WTC11 (cell line): Measurements from ENCODE around the gene ILK. TPM values are rescaled to one million over a fixed set of nuclear protein-coding genes. Genes with fewer than 3 reads are reported as not detected.

Source experiments
- ATAC-seq: fragments of 200-7000 bp; cut with Tn5 transposase; 2 replicates; pipeline ENCODE4 v1.10.0; 2021; ENCODE audit warnings: mild to moderate bottlenecking, moderate library complexity
- CTCF ChIA-PET: fragments of 300-600 bp; sonication (Branson Sonifier 250); formaldehyde crosslinking; loops from one replicate; lab custom pipeline; 2021; ENCODE audit warnings: antibody characterized with exemption; lab: Charles Lee
- POLR2A ChIA-PET: fragments of 350-600 bp; sonication (Branson Sonifier 250); formaldehyde crosslinking; loops from one replicate; lab custom pipeline; 2021; ENCODE audit warnings: antibody characterized with exemption; lab: Charles Lee
- DNase-seq: peaks from one replicate; pipeline ENCODE4 v3.0.0; 2021; ENCODE audit warnings: low spot score
- H3K27ac Mint-ChIP-seq: 2 replicates; pipeline ENCODE4 v1.8.0; 2021; ENCODE audit warnings: mixed read lengths
- H3K27me3 Mint-ChIP-seq: 2 replicates; pipeline ENCODE4 v1.8.0; 2021; ENCODE audit warnings: low read depth, mild to moderate bottlenecking, moderate library complexity, mixed read lengths
- H3K36me3 Mint-ChIP-seq: 2 replicates; pipeline ENCODE4 v1.8.0; 2021; ENCODE audit warnings: mixed read lengths
- H3K4me1 Mint-ChIP-seq: 2 replicates; pipeline ENCODE4 v1.8.0; 2022; ENCODE audit warnings: mixed read lengths
- H3K4me3 Mint-ChIP-seq: 2 replicates; pipeline ENCODE4 v1.8.0; 2021; ENCODE audit warnings: mild to moderate bottlenecking, moderate library complexity, mixed read lengths
- H3K9me3 Mint-ChIP-seq: 2 replicates; pipeline ENCODE4 v1.8.0; 2021; ENCODE audit warnings: mixed read lengths
- ATF1 ChIP-seq: sonication (generic); formaldehyde crosslinking; IDR thresholded peaks from 2 replicates; pipeline ENCODE4 v1.8.1; 2023; ENCODE audit warnings: mild to moderate bottlenecking, moderate library complexity, missing genetic modification reagents
- ATF2 ChIP-seq: sonication (generic); formaldehyde crosslinking; IDR thresholded peaks from 2 replicates; pipeline ENCODE4 v1.8.1; 2022; ENCODE audit warnings: low read depth, missing genetic modification reagents, borderline replicate concordance
- CBFB ChIP-seq: sonication (generic); formaldehyde crosslinking; IDR thresholded peaks from 2 replicates; pipeline ENCODE4 v1.8.1; 2022; ENCODE audit warnings: mild to moderate bottlenecking, low read depth, missing genetic modification reagents
- FOXJ3 ChIP-seq: sonication (generic); formaldehyde crosslinking; IDR thresholded peaks from 2 replicates; pipeline ENCODE4 v1.9.0; 2021; ENCODE audit warnings: missing genetic modification reagents, mild to moderate bottlenecking, borderline replicate concordance
- JAZF1 ChIP-seq: fragments of 250-450 bp; sonication (Bioruptor Pico); IDR thresholded peaks from 2 replicates; pipeline ENCODE4 v1.9.0; 2021; ENCODE audit warnings: moderate library complexity, mild to moderate bottlenecking, inconsistent platforms
- JUN ChIP-seq: sonication (generic); formaldehyde crosslinking; IDR thresholded peaks from 2 replicates; pipeline ENCODE4 v1.8.0; 2023; ENCODE audit warnings: mild to moderate bottlenecking, missing genetic modification reagents
- NFYB ChIP-seq: sonication (generic); formaldehyde crosslinking; conservative IDR thresholded peaks from 2 replicates; pipeline ENCODE4 v1.8.0; 2022; ENCODE audit warnings: low read depth, missing genetic modification reagents
- RELA ChIP-seq: sonication (generic); formaldehyde crosslinking; IDR thresholded peaks from 2 replicates; pipeline ENCODE4 v1.8.1; 2022; ENCODE audit warnings: missing genetic modification reagents, mild to moderate bottlenecking, borderline replicate concordance
- USF1 ChIP-seq: sonication (generic); formaldehyde crosslinking; IDR thresholded peaks from 2 replicates; pipeline ENCODE4 v1.8.0; 2022; ENCODE audit warnings: mild to moderate bottlenecking, missing genetic modification reagents
- ZNF121 ChIP-seq: sonication (generic); formaldehyde crosslinking; IDR thresholded peaks from 2 replicates; pipeline ENCODE4 v1.8.0; 2023; ENCODE audit warnings: missing genetic modification reagents
- ZNF138 ChIP-seq: sonication (generic); formaldehyde crosslinking; conservative IDR thresholded peaks from 2 replicates; pipeline ENCODE4 v1.8.1; 2022; ENCODE audit warnings: mild to moderate bottlenecking, moderate library complexity, missing genetic modification reagents
- ZNF263 ChIP-seq: sonication (generic); formaldehyde crosslinking; IDR thresholded peaks from 2 replicates; pipeline ENCODE4 v1.8.1; 2022; ENCODE audit warnings: low read depth, mild to moderate bottlenecking, moderate library complexity, missing genetic modification reagents
- ZNF317 ChIP-seq: sonication (generic); formaldehyde crosslinking; IDR thresholded peaks from 2 replicates; pipeline ENCODE4 v1.8.1; 2023; ENCODE audit warnings: low read depth, mild to moderate bottlenecking, moderate library complexity, missing genetic modification reagents, borderline replicate concordance
- ZNF396 ChIP-seq: fragments of 250-450 bp; sonication (Bioruptor Pico); IDR thresholded peaks from 2 replicates; pipeline ENCODE4 v1.8.0; 2021; ENCODE audit warnings: mild to moderate bottlenecking, moderate library complexity, borderline replicate concordance
- ZNF416 ChIP-seq: fragments of 250-450 bp; sonication (Bioruptor Pico); IDR thresholded peaks from 2 replicates; pipeline ENCODE4 v1.9.0; 2021; ENCODE audit warnings: mild to moderate bottlenecking, inconsistent platforms
- ZSCAN18 ChIP-seq: fragments of 250-450 bp; sonication (Bioruptor Pico); IDR thresholded peaks from 2 replicates; pipeline ENCODE4 v2.1.2; 2022; ENCODE audit warnings: mild to moderate bottlenecking, moderate library complexity
- total RNA-seq: library from RNA; stranded (reverse); gene quantifications from 3 replicates; pipeline ENCODE4 v1.2.3, GENCODE V29; 2021
- TF ChIP-seq, protein P1 (sequence below): sonication (generic); formaldehyde crosslinking; IDR thresholded peaks from 2 replicates; pipeline ENCODE4 v1.8.0; 2023; ENCODE audit warnings: missing genetic modification reagents, mild to moderate bottlenecking, borderline replicate concordance
- TF ChIP-seq, protein P2 (sequence below): sonication (generic); formaldehyde crosslinking; IDR thresholded peaks from 2 replicates; pipeline ENCODE4 v1.8.1; 2023; ENCODE audit warnings: mild to moderate bottlenecking, missing genetic modification reagents
- TF ChIP-seq, protein P3 (sequence below): sonication (generic); formaldehyde crosslinking; IDR thresholded peaks from 2 replicates; pipeline ENCODE4 v1.8.1; 2022; ENCODE audit warnings: missing genetic modification reagents, borderline replicate concordance
- TF ChIP-seq, protein P4 (sequence below): sonication (generic); formaldehyde crosslinking; IDR thresholded peaks from 2 replicates; pipeline ENCODE4 v1.8.1; 2022; ENCODE audit warnings: mild to moderate bottlenecking, missing genetic modification reagents, moderate library complexity, borderline replicate concordance
- TF ChIP-seq, protein P5 (sequence below): fragments of 200-600 bp; IDR thresholded peaks from 2 replicates; pipeline ENCODE4 v1.8.0; 2022; ENCODE audit warnings: antibody characterized with exemption

The ILK gene
- total RNA-seq, 1 experiment from 2014 or later = 97.7 TPM

GRCh38 chr11:6559369-6559768 lies 44.2 kb upstream of the ILK start (continued):
- no peak for TF ChIP-seq RELA (CRISPR knock-in tag)
- no peak for TF ChIP-seq ZNF317 (CRISPR knock-in tag)
- no peak for TF ChIP-seq NFYB (CRISPR knock-in tag)
- TF ChIP-seq JAZF1 (CRISPR knock-in tag) = no peak
- no peak for TF ChIP-seq ZSCAN18 (CRISPR knock-in tag)
- no peak for TF ChIP-seq ZNF416
- TF ChIP-seq, protein P1, sequence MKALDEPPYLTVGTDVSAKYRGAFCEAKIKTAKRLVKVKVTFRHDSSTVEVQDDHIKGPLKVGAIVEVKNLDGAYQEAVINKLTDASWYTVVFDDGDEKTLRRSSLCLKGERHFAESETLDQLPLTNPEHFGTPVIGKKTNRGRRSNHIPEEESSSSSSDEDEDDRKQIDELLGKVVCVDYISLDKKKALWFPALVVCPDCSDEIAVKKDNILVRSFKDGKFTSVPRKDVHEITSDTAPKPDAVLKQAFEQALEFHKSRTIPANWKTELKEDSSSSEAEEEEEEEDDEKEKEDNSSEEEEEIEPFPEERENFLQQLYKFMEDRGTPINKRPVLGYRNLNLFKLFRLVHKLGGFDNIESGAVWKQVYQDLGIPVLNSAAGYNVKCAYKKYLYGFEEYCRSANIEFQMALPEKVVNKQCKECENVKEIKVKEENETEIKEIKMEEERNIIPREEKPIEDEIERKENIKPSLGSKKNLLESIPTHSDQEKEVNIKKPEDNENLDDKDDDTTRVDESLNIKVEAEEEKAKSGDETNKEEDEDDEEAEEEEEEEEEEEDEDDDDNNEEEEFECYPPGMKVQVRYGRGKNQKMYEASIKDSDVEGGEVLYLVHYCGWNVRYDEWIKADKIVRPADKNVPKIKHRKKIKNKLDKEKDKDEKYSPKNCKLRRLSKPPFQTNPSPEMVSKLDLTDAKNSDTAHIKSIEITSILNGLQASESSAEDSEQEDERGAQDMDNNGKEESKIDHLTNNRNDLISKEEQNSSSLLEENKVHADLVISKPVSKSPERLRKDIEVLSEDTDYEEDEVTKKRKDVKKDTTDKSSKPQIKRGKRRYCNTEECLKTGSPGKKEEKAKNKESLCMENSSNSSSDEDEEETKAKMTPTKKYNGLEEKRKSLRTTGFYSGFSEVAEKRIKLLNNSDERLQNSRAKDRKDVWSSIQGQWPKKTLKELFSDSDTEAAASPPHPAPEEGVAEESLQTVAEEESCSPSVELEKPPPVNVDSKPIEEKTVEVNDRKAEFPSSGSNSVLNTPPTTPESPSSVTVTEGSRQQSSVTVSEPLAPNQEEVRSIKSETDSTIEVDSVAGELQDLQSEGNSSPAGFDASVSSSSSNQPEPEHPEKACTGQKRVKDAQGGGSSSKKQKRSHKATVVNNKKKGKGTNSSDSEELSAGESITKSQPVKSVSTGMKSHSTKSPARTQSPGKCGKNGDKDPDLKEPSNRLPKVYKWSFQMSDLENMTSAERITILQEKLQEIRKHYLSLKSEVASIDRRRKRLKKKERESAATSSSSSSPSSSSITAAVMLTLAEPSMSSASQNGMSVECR (CRISPR knock-in tag) = no peak
- TF ChIP-seq ATF1 (CRISPR knock-in tag) = no peak
- TF ChIP-seq ZNF396 (CRISPR knock-in tag) = no peak
- TF ChIP-seq, protein P2, sequence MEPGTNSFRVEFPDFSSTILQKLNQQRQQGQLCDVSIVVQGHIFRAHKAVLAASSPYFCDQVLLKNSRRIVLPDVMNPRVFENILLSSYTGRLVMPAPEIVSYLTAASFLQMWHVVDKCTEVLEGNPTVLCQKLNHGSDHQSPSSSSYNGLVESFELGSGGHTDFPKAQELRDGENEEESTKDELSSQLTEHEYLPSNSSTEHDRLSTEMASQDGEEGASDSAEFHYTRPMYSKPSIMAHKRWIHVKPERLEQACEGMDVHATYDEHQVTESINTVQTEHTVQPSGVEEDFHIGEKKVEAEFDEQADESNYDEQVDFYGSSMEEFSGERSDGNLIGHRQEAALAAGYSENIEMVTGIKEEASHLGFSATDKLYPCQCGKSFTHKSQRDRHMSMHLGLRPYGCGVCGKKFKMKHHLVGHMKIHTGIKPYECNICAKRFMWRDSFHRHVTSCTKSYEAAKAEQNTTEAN (CRISPR knock-in tag) = no peak
- no peak for TF ChIP-seq FOXJ3 (CRISPR knock-in tag)
- TF ChIP-seq, protein P3, sequence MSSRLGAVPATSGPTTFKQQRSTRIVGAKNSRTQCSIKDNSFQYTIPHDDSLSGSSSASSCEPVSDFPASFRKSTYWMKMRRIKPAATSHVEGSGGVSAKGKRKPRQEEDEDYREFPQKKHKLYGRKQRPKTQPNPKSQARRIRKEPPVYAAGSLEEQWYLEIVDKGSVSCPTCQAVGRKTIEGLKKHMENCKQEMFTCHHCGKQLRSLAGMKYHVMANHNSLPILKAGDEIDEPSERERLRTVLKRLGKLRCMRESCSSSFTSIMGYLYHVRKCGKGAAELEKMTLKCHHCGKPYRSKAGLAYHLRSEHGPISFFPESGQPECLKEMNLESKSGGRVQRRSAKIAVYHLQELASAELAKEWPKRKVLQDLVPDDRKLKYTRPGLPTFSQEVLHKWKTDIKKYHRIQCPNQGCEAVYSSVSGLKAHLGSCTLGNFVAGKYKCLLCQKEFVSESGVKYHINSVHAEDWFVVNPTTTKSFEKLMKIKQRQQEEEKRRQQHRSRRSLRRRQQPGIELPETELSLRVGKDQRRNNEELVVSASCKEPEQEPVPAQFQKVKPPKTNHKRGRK (CRISPR knock-in tag) = no peak

- H3K9me3 Mint-ChIP-seq = no peaks in the 10 kb centered on the region
- ChIA-PET CTCF (interaction anchor here (0.6 kb wide), 1 partner anchor 30 kb away, joined by 3 read pairs; no protein-coding TSS in a partner anchor), POLR2A (no interaction called here)
- no peak for ATAC-seq
- H3K4me1 Mint-ChIP-seq = peaks cover 11% of the 10 kb centered on the region
- H3K27ac Mint-ChIP-seq = no peak overlapping the region
- H3K27me3 Mint-ChIP-seq = no peaks in the 10 kb centered on the region
- no peak overlapping the region for H3K4me3 Mint-ChIP-seq
- H3K36me3 Mint-ChIP-seq = no peaks in the 10 kb centered on the region
- no peak for DNase-seq
- TF ChIP-seq USF1 (CRISPR knock-in tag) = no peak
- TF ChIP-seq, protein P4, sequence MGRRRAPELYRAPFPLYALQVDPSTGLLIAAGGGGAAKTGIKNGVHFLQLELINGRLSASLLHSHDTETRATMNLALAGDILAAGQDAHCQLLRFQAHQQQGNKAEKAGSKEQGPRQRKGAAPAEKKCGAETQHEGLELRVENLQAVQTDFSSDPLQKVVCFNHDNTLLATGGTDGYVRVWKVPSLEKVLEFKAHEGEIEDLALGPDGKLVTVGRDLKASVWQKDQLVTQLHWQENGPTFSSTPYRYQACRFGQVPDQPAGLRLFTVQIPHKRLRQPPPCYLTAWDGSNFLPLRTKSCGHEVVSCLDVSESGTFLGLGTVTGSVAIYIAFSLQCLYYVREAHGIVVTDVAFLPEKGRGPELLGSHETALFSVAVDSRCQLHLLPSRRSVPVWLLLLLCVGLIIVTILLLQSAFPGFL (CRISPR knock-in tag) = no peak
- no peak for TF ChIP-seq ZNF416
- no peak for TF ChIP-seq JUN (CRISPR knock-in tag)
- TF ChIP-seq ATF2 (CRISPR knock-in tag) = no peak
- TF ChIP-seq ZNF263 (CRISPR knock-in tag) = no peak
- no peak for TF ChIP-seq ZNF121
- TF ChIP-seq ZNF396 (CRISPR knock-in tag) = no peak
- TF ChIP-seq ZNF138 = no peak
- TF ChIP-seq CBFB (CRISPR knock-in tag) = no peak
- TF ChIP-seq, protein P5, sequence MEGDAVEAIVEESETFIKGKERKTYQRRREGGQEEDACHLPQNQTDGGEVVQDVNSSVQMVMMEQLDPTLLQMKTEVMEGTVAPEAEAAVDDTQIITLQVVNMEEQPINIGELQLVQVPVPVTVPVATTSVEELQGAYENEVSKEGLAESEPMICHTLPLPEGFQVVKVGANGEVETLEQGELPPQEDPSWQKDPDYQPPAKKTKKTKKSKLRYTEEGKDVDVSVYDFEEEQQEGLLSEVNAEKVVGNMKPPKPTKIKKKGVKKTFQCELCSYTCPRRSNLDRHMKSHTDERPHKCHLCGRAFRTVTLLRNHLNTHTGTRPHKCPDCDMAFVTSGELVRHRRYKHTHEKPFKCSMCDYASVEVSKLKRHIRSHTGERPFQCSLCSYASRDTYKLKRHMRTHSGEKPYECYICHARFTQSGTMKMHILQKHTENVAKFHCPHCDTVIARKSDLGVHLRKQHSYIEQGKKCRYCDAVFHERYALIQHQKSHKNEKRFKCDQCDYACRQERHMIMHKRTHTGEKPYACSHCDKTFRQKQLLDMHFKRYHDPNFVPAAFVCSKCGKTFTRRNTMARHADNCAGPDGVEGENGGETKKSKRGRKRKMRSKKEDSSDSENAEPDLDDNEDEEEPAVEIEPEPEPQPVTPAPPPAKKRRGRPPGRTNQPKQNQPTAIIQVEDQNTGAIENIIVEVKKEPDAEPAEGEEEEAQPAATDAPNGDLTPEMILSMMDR = no peak
Measured at GRCh38 chr11:6561288-6561687, 42.3 kb upstream of the ILK start.
